Activated T-helper 2 cell treated with anti-CD3 and anti-CD28 coated beads, Interferon-gamma antibody, Interleukin-2, Interleukin-4, amounts not matched to agents 10 μg/mL and 5 μg/mL and 100 μg/mL, durations not matched to agents 14 hours and 24 hours and 36 hours (primary cell): ENCODE results near the gene ST7. TPM values are rescaled to one million over a fixed set of nuclear protein-coding genes. Genes with fewer than 3 reads are reported as not detected.

Experiments
- DNase-seq: peaks from one replicate; pipeline ENCODE4 v3.0.0; 2021; ENCODE audit warnings: low spot score
- H3K27ac Mint-ChIP-seq: one replicate; pipeline ENCODE4 v1.8.0; 2021; ENCODE audit warnings: mixed read lengths
- H3K27me3 Mint-ChIP-seq: one replicate; pipeline ENCODE4 v1.8.0; 2021; ENCODE audit warnings: low read depth, mixed read lengths
- H3K36me3 Mint-ChIP-seq: one replicate; pipeline ENCODE4 v1.8.0; 2021; ENCODE audit warnings: low read depth, mixed read lengths
- H3K4me1 Mint-ChIP-seq: one replicate; pipeline ENCODE4 v1.8.0; 2021; ENCODE audit warnings: low read depth, mixed read lengths
- H3K4me3 Mint-ChIP-seq: one replicate; pipeline ENCODE4 v1.8.0; 2021; ENCODE audit warnings: low read depth, mild to moderate bottlenecking, moderate library complexity, mixed read lengths
- H3K9me3 Mint-ChIP-seq: one replicate; pipeline ENCODE4 v1.8.0; 2021; ENCODE audit warnings: mixed read lengths
- intact Hi-C: fragments of 100-400 bp; cut with micrococcal nuclease; formaldehyde crosslinking; loops from one replicate; pipeline ENCODE4 v1.15.1; 2023
- total RNA-seq: library from RNA; stranded (reverse); gene quantifications from 2 replicates; pipeline ENCODE4 v1.2.3, GENCODE V29; 2022

Gene ST7
- total RNA-seq, 1 donor from 2014 or later = 8.0 TPM

DNA sequence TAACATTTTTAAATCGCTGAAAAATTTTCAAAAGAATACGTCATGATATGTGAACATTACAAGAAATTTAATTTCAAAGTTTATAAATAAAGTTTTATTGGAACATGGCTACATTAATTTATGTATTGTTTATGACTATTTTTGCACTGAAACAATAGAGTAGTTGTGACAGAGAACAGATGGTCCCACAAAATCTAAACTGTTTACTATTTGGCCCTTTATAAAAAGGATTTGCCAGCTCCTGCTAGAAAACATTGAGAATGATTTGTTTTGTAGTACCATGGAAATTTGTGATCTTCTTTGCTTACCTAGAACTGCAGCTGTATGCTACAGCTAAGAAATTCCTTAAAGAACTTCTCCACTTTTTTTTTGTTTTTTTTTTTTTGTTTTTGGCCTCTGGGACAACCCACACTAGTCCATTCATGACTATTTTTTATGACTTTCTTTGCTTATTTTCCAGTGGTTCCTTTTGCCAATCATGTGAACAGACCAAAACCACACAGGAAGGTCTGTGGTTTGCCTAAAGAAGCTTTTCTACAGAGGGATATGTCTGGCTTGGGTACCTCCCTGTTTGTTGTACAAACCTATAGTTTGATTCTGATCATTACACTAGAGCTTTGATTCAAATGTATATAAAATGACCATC lies 55.7 kb downstream of the ST7 start:
- Mint-ChIP-seq H3K36me3 (no peaks in the 10 kb centered on the region), H3K27me3 (peaks cover 18% of the 10 kb centered on the region), H3K4me1 (peaks cover 59% of the 10 kb centered on the region), H3K9me3 (no peaks in the 10 kb centered on the region), H3K27ac (peak overlapping the region; percentile 30), H3K4me3 (no peak overlapping the region)
- peak; percentile 37 for DNase-seq
- intact Hi-C loops = loop anchor here (2.0 kb wide), 1 partner anchor 78 kb away; no protein-coding TSS in a partner anchor

DNA sequence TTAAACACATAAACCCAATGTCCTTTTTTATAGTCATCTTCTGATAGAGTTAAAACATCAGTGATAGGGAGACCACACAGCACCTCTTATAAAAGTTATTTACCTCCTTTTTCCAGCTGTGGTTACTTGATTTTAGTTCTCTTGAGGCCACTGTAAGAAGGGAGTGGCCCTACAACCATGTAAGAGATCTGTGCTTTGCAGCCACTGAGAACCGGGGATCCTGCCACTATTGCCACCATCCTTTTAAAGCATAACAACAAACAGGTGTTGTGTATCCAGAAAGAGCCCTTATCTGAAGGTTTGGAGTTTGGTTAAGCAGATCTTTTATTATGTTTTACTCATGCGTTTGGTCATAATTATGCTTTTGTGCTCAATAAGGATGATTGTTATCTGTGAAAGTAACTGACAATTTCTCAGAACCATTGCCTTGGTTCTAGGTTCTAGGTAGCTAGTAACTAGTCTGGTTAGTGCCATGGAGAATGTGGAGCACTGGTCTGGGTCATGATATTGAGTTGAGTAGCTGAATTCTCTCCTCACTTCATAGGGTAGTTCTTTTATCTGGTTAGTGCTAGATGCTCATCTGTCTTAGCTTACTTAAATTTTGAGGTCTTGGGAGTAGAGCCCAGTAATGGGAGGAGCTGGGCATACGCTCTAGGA lies 56.5 kb downstream of the ST7 start:
- H3K36me3 Mint-ChIP-seq = no peaks in the 10 kb centered on the region
- peaks cover 15% of the 10 kb centered on the region for H3K27me3 Mint-ChIP-seq
- H3K4me1 Mint-ChIP-seq = peaks cover 64% of the 10 kb centered on the region
- H3K9me3 Mint-ChIP-seq = no peaks in the 10 kb centered on the region
- H3K4me3 Mint-ChIP-seq = peak overlapping the region; percentile 45
- H3K27ac Mint-ChIP-seq = peak overlapping the region; percentile 88
- DNase-seq = no peak
- intact Hi-C loops = loop anchor here (1.0 to 10.0 kb wide), 7 partner anchors 55 to 795 kb away; partner anchors contain the start of genes CAPZA2 and TES

DNA sequence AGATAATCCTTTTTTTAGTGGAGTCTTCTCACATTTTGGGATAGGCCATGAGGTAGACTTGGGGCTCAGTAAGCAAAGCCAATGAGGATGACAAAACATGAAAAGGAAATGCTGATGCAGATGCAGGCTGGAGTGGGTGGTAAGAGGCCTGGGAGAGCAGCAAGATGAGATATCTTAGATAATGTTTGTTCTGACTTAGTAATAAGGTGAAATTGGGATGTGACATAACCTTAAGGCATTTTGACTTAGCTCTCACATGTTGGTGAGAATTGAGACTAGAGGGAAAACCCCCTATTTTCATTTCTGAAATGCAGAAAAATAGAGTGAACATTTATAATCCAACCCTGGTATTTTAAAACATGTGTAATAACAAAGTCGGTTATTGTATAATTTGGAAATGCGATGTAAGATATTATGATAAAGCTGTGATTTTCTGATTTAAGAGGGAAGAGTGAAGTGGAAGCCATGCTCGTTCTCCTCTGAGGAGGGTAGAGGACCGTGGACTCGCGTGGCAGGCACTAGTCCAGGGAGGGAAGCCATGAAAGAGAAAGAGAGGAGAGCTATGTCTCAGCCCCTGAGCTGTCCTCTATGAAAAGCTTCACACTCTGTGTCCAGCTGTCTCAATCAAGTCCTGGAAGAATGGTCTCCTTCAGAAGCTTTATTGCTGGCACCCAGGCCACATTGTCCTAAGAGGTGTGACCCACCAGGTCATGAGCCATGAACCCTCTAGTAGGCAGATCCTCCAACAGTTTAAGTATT lies 57.3 kb downstream of the ST7 start:
- intact Hi-C loops = loop anchor here (1.0 to 10.0 kb wide), 6 partner anchors 55 to 796 kb away; partner anchors contain the start of genes CAPZA2 and TES
- H3K27me3 Mint-ChIP-seq = peaks cover 13% of the 10 kb centered on the region
- peak overlapping the region; percentile 45 for H3K4me3 Mint-ChIP-seq
- H3K27ac Mint-ChIP-seq = peak overlapping the region; percentile 88
- no peaks in the 10 kb centered on the region for H3K36me3 Mint-ChIP-seq
- no peaks in the 10 kb centered on the region for H3K9me3 Mint-ChIP-seq
- no peak for DNase-seq
- peaks cover 67% of the 10 kb centered on the region for H3K4me1 Mint-ChIP-seq

DNA sequence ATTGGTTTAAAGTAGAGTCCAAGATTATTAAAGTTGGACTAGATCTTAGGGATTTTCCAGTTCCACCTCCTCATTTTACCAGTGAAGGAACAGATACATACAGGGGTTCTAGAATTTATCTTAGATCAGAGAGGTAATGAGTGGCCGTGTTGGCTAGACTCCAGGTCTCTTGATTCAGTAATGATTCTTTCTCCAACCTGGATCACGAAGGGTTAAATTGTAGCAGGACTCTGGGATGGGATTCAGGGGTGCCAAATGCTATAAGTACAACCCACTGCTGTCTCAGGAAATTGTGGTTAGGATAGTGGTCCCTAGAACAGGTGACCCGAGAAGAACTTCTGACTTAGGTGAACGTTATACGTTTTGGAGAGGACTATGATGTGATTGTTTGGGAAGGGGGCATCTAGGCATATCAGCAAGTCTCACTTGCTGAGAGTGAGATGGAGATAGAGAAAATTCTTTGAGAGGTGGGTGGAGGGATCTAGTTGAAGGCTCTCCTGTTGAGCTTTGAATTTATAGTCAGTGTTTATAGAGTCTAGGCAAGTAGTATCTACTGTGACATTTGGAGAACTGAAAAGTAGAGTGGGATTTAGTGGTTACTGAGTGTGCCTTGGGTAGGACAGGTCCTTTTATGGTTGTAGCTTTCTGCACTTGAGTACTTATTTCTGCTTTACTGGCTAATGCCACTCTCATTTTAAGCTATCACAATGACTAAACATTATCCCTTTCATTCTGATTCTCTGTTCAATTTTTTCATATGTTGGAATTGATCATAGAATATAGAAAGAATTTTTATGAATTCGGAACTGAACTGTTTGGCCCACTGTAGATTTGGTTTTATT lies 58.3 kb downstream of the ST7 start:
- H3K27ac Mint-ChIP-seq = peak overlapping the region; percentile 13
- intact Hi-C loops = loop anchor here (1.0 to 10.0 kb wide), 5 partner anchors 23 to 797 kb away; partner anchors contain the start of genes CAPZA2 and TES
- H3K36me3 Mint-ChIP-seq = no peaks in the 10 kb centered on the region
- no peak for DNase-seq
- H3K4me1 Mint-ChIP-seq = peaks cover 71% of the 10 kb centered on the region
- H3K4me3 Mint-ChIP-seq = no peak overlapping the region
- peaks cover 11% of the 10 kb centered on the region for H3K27me3 Mint-ChIP-seq
- H3K9me3 Mint-ChIP-seq = no peaks in the 10 kb centered on the region

DNA sequence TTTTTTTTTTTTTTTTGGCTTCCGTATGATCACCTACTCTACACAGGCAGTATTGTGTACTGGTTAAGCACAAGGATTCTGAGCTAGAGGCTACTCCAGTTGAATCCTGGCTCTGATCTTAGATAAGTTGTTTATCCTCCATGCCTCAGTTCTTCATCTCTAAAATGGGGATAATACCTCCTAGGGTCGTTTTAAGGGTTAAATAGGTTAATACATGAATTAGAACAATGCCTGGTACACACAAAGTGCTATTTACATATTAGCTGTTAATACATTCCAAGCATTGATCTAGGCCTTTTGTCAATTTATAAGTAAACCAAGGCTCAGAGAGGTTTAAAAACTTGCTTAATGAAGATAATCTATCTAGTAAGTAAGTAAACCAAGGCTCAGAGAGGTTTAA lies 59.0 kb downstream of the ST7 start:
- intact Hi-C loops = loop anchor here (1.0 to 10.0 kb wide), 4 partner anchors 24 to 797 kb away; partner anchors contain the start of genes CAPZA2 and TES
- Mint-ChIP-seq H3K27ac (no peak overlapping the region), H3K4me1 (peaks cover 69% of the 10 kb centered on the region), H3K9me3 (no peaks in the 10 kb centered on the region), H3K27me3 (peaks cover 9% of the 10 kb centered on the region), H3K36me3 (no peaks in the 10 kb centered on the region), H3K4me3 (no peak overlapping the region)
- DNase-seq = no peak

DNA sequence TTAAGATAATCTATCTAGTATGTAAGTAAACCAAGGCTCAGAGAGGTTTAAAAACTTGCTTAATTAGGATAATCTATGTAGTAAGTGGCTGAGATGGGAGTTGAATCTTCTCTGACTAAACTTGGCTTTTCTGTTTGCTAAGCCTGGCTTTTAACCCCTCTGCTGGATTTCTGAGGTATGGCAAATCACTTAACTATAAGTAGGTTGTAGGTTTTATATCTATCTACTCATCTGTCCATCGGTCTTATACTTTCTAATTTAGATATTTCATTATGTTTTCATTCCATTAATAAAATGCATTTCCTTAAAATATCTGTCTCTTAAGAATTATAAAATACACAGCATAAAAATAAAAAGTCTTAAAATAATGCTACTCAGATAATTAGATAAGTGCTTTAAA lies 59.4 kb downstream of the ST7 start:
- Mint-ChIP-seq H3K4me3 (no peak overlapping the region), H3K27ac (no peak overlapping the region), H3K9me3 (no peaks in the 10 kb centered on the region), H3K27me3 (peaks cover 10% of the 10 kb centered on the region), H3K36me3 (no peaks in the 10 kb centered on the region), H3K4me1 (peaks cover 70% of the 10 kb centered on the region)
- no peak for DNase-seq
- intact Hi-C loops = loop anchor here (1.0 to 10.0 kb wide), 4 partner anchors 24 to 798 kb away; partner anchors contain the start of genes CAPZA2 and TES

DNA sequence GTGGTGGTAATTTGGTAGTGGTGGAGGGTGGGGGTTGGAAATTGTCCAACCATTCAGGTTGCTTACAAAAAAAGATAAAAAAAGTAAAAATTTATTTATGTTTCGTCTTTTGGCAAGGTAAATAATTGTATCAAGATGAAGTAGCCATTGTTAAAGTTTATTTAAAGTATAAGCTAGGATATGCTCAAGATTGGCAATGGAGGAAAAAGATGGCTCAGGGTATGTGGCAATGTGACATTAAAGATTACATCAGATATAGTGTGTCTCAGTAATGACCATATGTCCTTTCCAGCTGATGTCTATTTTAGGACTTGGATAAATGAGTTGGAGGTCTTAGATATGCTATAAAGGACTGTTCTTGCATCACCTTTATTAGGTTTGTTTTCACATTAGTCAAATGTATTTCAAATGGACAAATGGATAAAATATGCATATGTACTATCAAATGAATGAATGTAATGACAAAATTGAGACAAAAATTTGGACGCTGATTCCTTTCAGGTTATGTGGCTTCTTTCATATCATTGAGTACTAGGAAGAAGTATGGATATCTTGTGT lies 60.9 kb downstream of the ST7 start:
- Mint-ChIP-seq H3K27ac (no peak overlapping the region), H3K27me3 (peaks cover 7% of the 10 kb centered on the region), H3K9me3 (no peaks in the 10 kb centered on the region), H3K4me1 (peaks cover 58% of the 10 kb centered on the region), H3K4me3 (no peak overlapping the region), H3K36me3 (no peaks in the 10 kb centered on the region)
- intact Hi-C loops = loop anchor here (5.0 to 10.0 kb wide), 2 partner anchors 152 to 799 kb away; partner anchors contain the start of genes CAPZA2 and TES
- DNase-seq = no peak

DNA sequence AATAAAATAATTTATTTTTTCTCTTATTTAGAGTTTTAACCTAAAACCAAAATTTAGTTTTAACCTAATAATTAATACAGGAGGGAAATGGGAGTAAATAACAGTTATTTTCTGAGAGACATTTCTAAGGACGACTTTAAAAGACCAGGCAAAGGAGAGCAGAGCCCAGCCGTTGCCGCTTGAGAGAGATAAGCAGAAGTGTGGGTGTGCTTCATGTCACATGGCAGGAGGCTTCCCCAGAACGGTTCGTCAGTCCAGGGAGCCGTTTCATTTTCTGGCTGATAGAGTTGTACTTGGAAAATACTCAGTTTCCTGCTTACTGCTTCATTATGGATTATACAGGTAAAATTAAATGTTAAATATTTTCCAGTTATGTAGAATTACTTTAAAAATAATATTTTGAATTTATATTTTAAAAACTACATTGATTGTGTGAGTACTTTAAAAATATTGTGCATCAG lies 61.4 kb downstream of the ST7 start:
- DNase-seq = no peak
- H3K4me1 Mint-ChIP-seq = peaks cover 53% of the 10 kb centered on the region

DNA sequence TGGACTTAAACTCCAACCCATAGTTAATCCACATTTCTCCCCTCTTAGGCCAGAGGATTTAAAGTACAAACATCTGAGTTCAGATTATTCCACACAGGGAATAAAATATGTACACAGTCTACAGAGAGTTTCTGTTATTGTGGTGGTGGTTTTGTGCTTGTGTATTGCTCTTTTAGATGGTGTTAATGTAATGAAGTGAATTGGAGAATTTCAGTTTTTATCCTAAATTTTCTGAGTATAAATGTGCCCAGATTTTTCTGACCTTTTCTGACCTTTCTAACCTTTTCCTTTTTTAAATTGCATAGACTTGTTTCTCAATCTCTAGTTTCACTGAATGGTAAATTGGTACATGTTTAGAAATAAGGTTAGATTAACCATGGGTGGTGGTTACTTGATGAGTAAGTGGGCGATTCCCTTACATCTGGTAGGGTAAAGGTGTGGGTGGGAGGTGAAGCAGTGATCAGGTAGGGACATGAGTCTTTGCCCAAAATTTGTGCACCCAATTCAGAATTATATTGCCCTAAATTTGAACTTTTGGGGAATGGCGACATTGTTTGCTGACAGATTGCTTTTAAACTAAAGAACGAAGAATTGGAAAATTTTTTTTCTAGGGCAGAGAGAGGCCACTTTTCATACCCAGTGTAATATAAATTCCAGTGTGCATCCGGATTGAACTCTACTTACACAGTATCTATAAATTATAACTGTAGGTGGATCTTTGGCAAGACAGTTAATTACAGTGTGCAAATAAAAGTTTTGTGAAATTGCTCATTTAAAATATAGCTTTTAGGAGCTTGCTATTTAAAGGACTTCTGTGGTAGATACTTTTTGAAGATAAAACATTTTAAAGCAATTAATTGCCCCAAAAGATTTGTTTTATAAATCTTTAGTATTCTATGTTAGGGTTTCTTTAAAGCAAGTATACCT lies 62.2 kb downstream of the ST7 start:
- peaks cover 45% of the 10 kb centered on the region for H3K4me1 Mint-ChIP-seq
- H3K36me3 Mint-ChIP-seq = no peaks in the 10 kb centered on the region
- no peak overlapping the region for H3K27ac Mint-ChIP-seq
- H3K27me3 Mint-ChIP-seq = peaks cover 7% of the 10 kb centered on the region
- DNase-seq = no peak
- intact Hi-C loops = loop anchor here (10.0 kb wide), 1 partner anchor 801 kb away; the partner anchor contains the start of gene TES
- H3K9me3 Mint-ChIP-seq = no peaks in the 10 kb centered on the region
- H3K4me3 Mint-ChIP-seq = no peak overlapping the region

More for the DNA sequence above, 61.4 kb downstream of the ST7 start:
- H3K27ac Mint-ChIP-seq = no peak overlapping the region
- no peaks in the 10 kb centered on the region for H3K36me3 Mint-ChIP-seq
- H3K9me3 Mint-ChIP-seq = no peaks in the 10 kb centered on the region
- no peak overlapping the region for H3K4me3 Mint-ChIP-seq
- intact Hi-C loops = loop anchor here (5.0 to 10.0 kb wide), 2 partner anchors 152 to 800 kb away; partner anchors contain the start of genes CAPZA2 and TES
- H3K27me3 Mint-ChIP-seq = peaks cover 7% of the 10 kb centered on the region

DNA sequence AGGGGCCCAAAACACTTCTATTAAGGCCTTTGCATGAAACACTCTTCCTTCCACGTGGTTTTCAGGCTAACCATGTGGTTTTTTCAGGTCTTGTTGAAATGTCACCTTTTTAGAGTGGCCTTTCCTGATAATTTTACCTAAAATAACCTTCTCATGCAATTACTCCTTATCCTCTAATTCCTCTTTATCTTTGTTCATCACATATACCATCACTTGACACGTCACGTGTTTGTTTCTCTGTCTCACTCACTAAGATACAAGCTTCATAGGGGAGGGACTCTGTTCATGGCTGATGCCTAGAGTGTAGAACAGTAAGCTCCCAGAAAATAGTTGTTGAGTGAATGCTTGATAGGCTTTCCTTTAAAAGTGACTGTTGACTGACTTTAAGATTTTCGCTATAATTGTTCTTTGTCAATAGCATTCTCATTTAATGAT lies 63.7 kb downstream of the ST7 start:
- no peak overlapping the region for H3K27ac Mint-ChIP-seq
- no peaks in the 10 kb centered on the region for H3K36me3 Mint-ChIP-seq
- H3K4me1 Mint-ChIP-seq = peaks cover 30% of the 10 kb centered on the region
- no peak for DNase-seq
- H3K4me3 Mint-ChIP-seq = no peak overlapping the region
- H3K27me3 Mint-ChIP-seq = peaks cover 7% of the 10 kb centered on the region
- intact Hi-C loops = loop anchor here (10.0 kb wide), 1 partner anchor 802 kb away; the partner anchor contains the start of gene TES
- H3K9me3 Mint-ChIP-seq = no peaks in the 10 kb centered on the region
